Suprapubic skin (tissue), 4 donors: ENCODE results near the gene MAML2.

Source experiments
- EP300 ChIP-seq: sonication (generic); formaldehyde crosslinking; IDR thresholded peaks from one replicate; pipeline ENCODE4 v1.6.1; 2017; ENCODE audit warnings: antibody characterized with exemption
- POLR2A ChIP-seq, 2 donors: fragments of 450-650 bp; IDR thresholded peaks; one replicate each; pipeline ENCODE4 v1.6.1; 2017; ENCODE audit warnings: antibody characterized with exemption in 2 of 2, mild to moderate bottlenecking in 2 of 2, moderate library complexity in 2 of 2
- POLR2AphosphoS5 ChIP-seq, 3 donors: sonication (generic); formaldehyde crosslinking; IDR thresholded peaks; one replicate each; pipeline ENCODE4 v1.6.1; 2017; ENCODE audit warnings: antibody characterized with exemption in 3 of 3
- TF ChIP-seq, protein P1 (sequence below), 2 donors: fragments of 200-600 bp in 1 of 2; fragments of 450-650 bp in 1 of 2; sonication (generic) in 1 of 2; IDR thresholded peaks; one replicate each; pipeline ENCODE4 v1.5.1; 2016 to 2019; ENCODE audit warnings: antibody characterized with exemption in 2 of 2, mild to moderate bottlenecking in 1 of 2, moderate library complexity in 1 of 2

DNA sequence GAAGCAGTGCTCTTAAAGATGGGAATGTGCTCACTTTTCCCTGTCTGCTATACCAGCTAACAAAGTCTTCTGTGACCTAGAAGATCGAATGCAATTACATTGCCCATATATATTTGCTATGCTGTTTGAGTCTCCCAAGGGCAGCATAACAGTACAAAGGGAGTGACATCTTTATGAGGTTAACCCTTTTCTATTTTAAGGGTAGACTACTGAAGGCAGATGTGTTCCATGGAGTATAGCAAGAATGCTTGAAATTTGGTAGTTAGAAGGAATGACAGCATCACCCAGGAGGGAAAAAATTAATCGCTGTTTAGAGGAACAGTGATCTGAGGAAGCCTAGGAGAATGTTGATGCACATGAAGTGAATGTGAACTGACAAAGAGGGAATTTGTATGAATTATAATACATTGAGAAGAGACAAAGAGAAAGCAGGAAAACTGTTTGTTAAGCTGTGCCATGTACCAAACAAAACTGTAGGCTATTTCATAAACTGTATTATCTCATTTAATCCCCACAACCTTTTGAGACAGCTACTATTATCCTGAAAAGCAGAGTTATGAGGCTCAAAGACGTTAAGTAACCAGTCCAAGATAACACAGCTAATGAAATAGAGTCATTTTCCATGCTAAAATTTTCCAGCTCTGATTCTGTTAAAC is 13.0 kb downstream of the MAML2 start:
- TF ChIP-seq POLR2A (IDR thresholded peaks at IDR 0.05) (no peak), POLR2AphosphoS5 (IDR thresholded peaks at IDR 0.05) (no peak), EP300 (no peak)
- TF ChIP-seq, protein P1, sequence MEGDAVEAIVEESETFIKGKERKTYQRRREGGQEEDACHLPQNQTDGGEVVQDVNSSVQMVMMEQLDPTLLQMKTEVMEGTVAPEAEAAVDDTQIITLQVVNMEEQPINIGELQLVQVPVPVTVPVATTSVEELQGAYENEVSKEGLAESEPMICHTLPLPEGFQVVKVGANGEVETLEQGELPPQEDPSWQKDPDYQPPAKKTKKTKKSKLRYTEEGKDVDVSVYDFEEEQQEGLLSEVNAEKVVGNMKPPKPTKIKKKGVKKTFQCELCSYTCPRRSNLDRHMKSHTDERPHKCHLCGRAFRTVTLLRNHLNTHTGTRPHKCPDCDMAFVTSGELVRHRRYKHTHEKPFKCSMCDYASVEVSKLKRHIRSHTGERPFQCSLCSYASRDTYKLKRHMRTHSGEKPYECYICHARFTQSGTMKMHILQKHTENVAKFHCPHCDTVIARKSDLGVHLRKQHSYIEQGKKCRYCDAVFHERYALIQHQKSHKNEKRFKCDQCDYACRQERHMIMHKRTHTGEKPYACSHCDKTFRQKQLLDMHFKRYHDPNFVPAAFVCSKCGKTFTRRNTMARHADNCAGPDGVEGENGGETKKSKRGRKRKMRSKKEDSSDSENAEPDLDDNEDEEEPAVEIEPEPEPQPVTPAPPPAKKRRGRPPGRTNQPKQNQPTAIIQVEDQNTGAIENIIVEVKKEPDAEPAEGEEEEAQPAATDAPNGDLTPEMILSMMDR (IDR thresholded peaks at IDR 0.05) = no peak
